OCI-LY7 (cell line): ENCODE measurements around the gene SDK2.

ENCODE experiments used
- CTCF ChIP-seq: fragments of 200-600 bp; sonication (generic); conservative IDR thresholded peaks from 2 replicates; pipeline ENCODE4 v1.5.1; 2014; ENCODE audit warnings: mild to moderate bottlenecking, antibody characterized with exemption, low read length, moderate library complexity, mixed read lengths
- EZH2phosphoT487 ChIP-seq: fragments of 200-600 bp; sonication (generic); IDR thresholded peaks from 2 replicates; pipeline ENCODE4 v1.6.1; 2018; ENCODE audit warnings: low read depth, borderline replicate concordance, mild to moderate bottlenecking, mixed run types, antibody characterized with exemption, low read length, moderate library complexity, mixed read lengths

DNA sequence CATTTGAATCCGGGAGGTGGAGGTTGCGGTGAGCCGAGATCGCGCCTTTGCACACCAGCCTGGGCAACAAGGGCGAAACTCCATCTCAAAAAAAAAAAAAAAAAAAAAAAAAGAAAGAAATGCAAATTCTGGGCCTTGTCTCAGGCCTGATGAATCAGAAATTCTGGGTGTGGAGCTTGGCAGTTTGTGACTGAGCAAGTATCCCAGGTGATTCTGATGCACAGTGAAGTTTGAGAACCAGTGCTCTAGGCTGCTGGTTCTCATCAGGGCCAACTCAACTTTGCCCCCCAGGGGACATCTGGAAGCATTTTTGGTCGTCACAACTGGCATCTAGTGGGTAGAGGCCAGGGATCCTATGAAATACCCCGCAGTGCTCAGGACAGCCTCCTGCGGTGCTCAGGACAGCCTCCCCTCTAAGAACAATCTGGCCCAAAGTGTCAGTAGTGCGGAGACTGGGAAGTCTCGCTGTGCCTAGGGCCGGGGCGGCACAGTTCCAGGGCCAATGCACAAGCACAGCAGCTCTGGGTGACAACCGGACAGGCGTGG, 55.9 kb downstream of the SDK2 start:
- TF ChIP-seq CTCF (peak; percentile 43; the same call in 1 of the 2 replicates), EZH2phosphoT487 (no peak)
